GM23338 (cell line): ENCODE data around the gene AGPAT3. TPM values are rescaled to one million over a fixed set of nuclear protein-coding genes. Genes with fewer than 3 reads are reported as not detected.

ENCODE experiments used
- ATAC-seq: fragments of 200-7000 bp; cut with Tn5 transposase; 3 replicates; pipeline ENCODE4 v1.9.1; 2020
- DNase-seq: peaks from one replicate; pipeline ENCODE4 v3.0.0-alpha.2; 2015; ENCODE audit warnings: low spot score
- H2AFZ ChIP-seq: fragments of 200-600 bp; sonication (generic); 2 replicates; pipeline ENCODE4 v1.8.0; 2016; ENCODE audit warnings: antibody characterized with exemption, mild to moderate bottlenecking, moderate library complexity
- H3F3A ChIP-seq: fragments of 200-600 bp; sonication (generic); replicated peaks from 2 replicates; pipeline ENCODE4 v1.8.0; 2017; ENCODE audit warnings: antibody characterized with exemption, mixed run types, low read depth
- H3K27ac ChIP-seq: fragments of 200-600 bp; sonication (generic); 2 replicates; pipeline ENCODE4 v1.6.1; 2016; ENCODE audit warnings: low read depth
- H3K27me3 ChIP-seq: fragments of 200-600 bp; sonication (generic); 2 replicates; pipeline ENCODE4 v1.8.0; 2016; ENCODE audit warnings: mild to moderate bottlenecking, mixed run types, moderate library complexity; ENCODE audit not compliant: insufficient read depth
- H3K36me3 ChIP-seq: fragments of 200-600 bp; sonication (generic); 2 replicates; pipeline ENCODE4 v1.8.0; 2016; ENCODE audit warnings: mild to moderate bottlenecking; ENCODE audit not compliant: insufficient read depth
- H3K4me1 ChIP-seq: fragments of 200-600 bp; sonication (generic); 2 replicates; pipeline ENCODE4 v1.8.0; 2016; ENCODE audit warnings: mild to moderate bottlenecking, moderate library complexity; ENCODE audit not compliant: insufficient read depth
- H3K4me2 ChIP-seq: fragments of 200-600 bp; sonication (generic); 2 replicates; pipeline ENCODE4 v1.7.1; 2017; ENCODE audit warnings: mixed run types
- H3K4me3 ChIP-seq: fragments of 200-600 bp; sonication (generic); 2 replicates; pipeline ENCODE4 v1.6.1; 2016; ENCODE audit warnings: mixed run types
- H3K79me2 ChIP-seq: fragments of 200-600 bp; sonication (generic); replicated peaks from 2 replicates; pipeline ENCODE4 v1.8.0; 2017; ENCODE audit warnings: mild to moderate bottlenecking; ENCODE audit not compliant: insufficient read depth
- H3K9me2 ChIP-seq: fragments of 200-600 bp; sonication (generic); 2 replicates; pipeline ENCODE4 v1.8.0; 2017; ENCODE audit not compliant: insufficient read depth
- H4K20me1 ChIP-seq: fragments of 200-600 bp; sonication (generic); replicated peaks from 2 replicates; pipeline ENCODE4 v1.8.0; 2017; ENCODE audit warnings: mild to moderate bottlenecking; ENCODE audit not compliant: insufficient read depth
- H3K27ac Mint-ChIP-seq: 2 replicates; pipeline ENCODE4 v1.8.0; 2020; ENCODE audit warnings: inconsistent platforms, mild to moderate bottlenecking, moderate library complexity, mixed read lengths
- H3K27me3 Mint-ChIP-seq: 3 replicates; pipeline ENCODE4 v1.8.0; 2022; ENCODE audit warnings: low read depth, mild to moderate bottlenecking, moderate library complexity, mixed read lengths, inconsistent platforms; ENCODE audit not compliant: insufficient read depth, poor library complexity
- H3K36me3 Mint-ChIP-seq: 3 replicates; pipeline ENCODE4 v1.8.0; 2021; ENCODE audit warnings: low read depth, mild to moderate bottlenecking, inconsistent platforms, moderate library complexity, mixed read lengths
- H3K4me1 Mint-ChIP-seq: 3 replicates; pipeline ENCODE4 v1.8.0; 2020; ENCODE audit warnings: mild to moderate bottlenecking, inconsistent platforms, mixed read lengths
- H3K4me3 Mint-ChIP-seq: 3 replicates; pipeline ENCODE4 v1.8.0; 2021; ENCODE audit warnings: moderate library complexity, mild to moderate bottlenecking, inconsistent platforms, mixed read lengths
- H3K9me3 Mint-ChIP-seq: 3 replicates; pipeline ENCODE4 v1.8.0; 2020; ENCODE audit warnings: moderate library complexity, mild to moderate bottlenecking, inconsistent platforms, mixed read lengths
- CREB1 ChIP-seq: fragments of 250-450 bp; sonication (Bioruptor Pico); IDR thresholded peaks from 2 replicates; pipeline ENCODE4 v1.5.0; 2020; ENCODE audit warnings: low read depth, mild to moderate bottlenecking, moderate library complexity
- CTCF ChIP-seq, 2 experiments: fragments of 200-600 bp in 1 of 2; sonication (generic) in 1 of 2; conservative IDR thresholded peaks; 2 replicates each; pipeline versions ENCODE4 v1.5.1 to v1.6.1; 2016 to 2017; ENCODE audit warnings: antibody characterized with exemption in 2 of 2, low read depth in 2 of 2, mild to moderate bottlenecking in 2 of 2, moderate library complexity in 1 of 2
- ETS1 ChIP-seq: IDR thresholded peaks from 2 replicates; pipeline ENCODE4 v1.6.1; 2016; ENCODE audit warnings: antibody characterized with exemption
- EZH2 ChIP-seq: fragments of 200-600 bp; sonication (generic); IDR thresholded peaks from one replicate; pipeline ENCODE4 v1.8.0; 2017; ENCODE audit warnings: antibody characterized with exemption, mild to moderate bottlenecking, low read depth; ENCODE audit not compliant: unreplicated experiment
- EZH2phosphoT487 ChIP-seq: fragments of 200-600 bp; sonication (generic); IDR thresholded peaks from one replicate; pipeline ENCODE4 v1.8.1; 2018; ENCODE audit warnings: antibody characterized with exemption; ENCODE audit not compliant: unreplicated experiment
- JUNB ChIP-seq: IDR thresholded peaks from one replicate; pipeline ENCODE4 v1.6.1; 2016; ENCODE audit warnings: antibody characterized with exemption; ENCODE audit not compliant: unreplicated experiment
- NANOG ChIP-seq: IDR thresholded peaks from 2 replicates; pipeline ENCODE4 v1.6.1; 2016; ENCODE audit warnings: antibody characterized with exemption, borderline replicate concordance
- POLR2AphosphoS5 ChIP-seq: IDR thresholded peaks from 2 replicates; pipeline ENCODE4 v1.6.1; 2016; ENCODE audit warnings: antibody characterized with exemption, low read depth
- REST ChIP-seq: IDR thresholded peaks from one replicate; pipeline ENCODE4 v1.6.1; 2018; ENCODE audit warnings: antibody characterized with exemption; ENCODE audit not compliant: unreplicated experiment
- STAT1 ChIP-seq: IDR thresholded peaks from one replicate; pipeline ENCODE4 v1.6.1; 2016; ENCODE audit warnings: antibody characterized with exemption; ENCODE audit not compliant: unreplicated experiment
- ZNF114 ChIP-seq: fragments of 250-450 bp; sonication (Bioruptor Pico); IDR thresholded peaks from 2 replicates; pipeline ENCODE4 v1.5.0; 2020; ENCODE audit warnings: mild to moderate bottlenecking, moderate library complexity
- ZNF331 ChIP-seq: fragments of 250-450 bp; sonication (Bioruptor Pico); IDR thresholded peaks from 2 replicates; pipeline ENCODE4 v1.5.0; 2020; ENCODE audit warnings: low read depth, mild to moderate bottlenecking, moderate library complexity
- ZNF462 ChIP-seq: fragments of 250-450 bp; sonication (Bioruptor Pico); IDR thresholded peaks from 2 replicates; pipeline ENCODE4 v1.5.0; 2020; ENCODE audit warnings: mild to moderate bottlenecking, moderate library complexity
- polyA plus RNA-seq: library from polyadenylated mRNA; unstranded; fragments of >200 nt; fragmentation: Nextera tagmentation; extraction: Ambion mirVana; gene quantifications from 2 replicates; pipeline ENCODE4 v1.2.1, GENCODE V29; 2016
- total RNA-seq: library from RNA; depleted of rRNA; stranded (reverse); fragments of >200 nt; shearing (Covaris generic); gene quantifications from 2 replicates; pipeline ENCODE4 v1.2.3, GENCODE V29; 2014

AGPAT3 gene
- total and polyA plus RNA-seq, 2 experiments from 2014 or later = 2.1 to 6.1 TPM

- ATAC-seq = no peak; the same call in 1 of the 3 replicates
- no peak overlapping the region for H3K4me3 Mint-ChIP-seq
Measured at GRCh38 chr21:43827015-43827611, 37.9 kb upstream of the AGPAT3 start.

More at GRCh38 chr21:43827015-43827611, 37.9 kb upstream of the AGPAT3 start:
- Histone ChIP-seq H3K4me2 (no peak overlapping the region), H3F3A (no peaks in the 10 kb centered on the region), H3K27ac (no peak overlapping the region), H3K4me1 (0 out of 2 replicates have a peak, but pooled peaks cover 5% of the 10 kb centered on the region), H4K20me1 (no peaks in the 10 kb centered on the region), H3K9me2 (no peaks in the 10 kb centered on the region), H3K4me3 (no peak overlapping the region), H3K79me2 (no peaks in the 10 kb centered on the region), H2AFZ (peak overlapping the region; percentile 93), H3K36me3 (no peaks in the 10 kb centered on the region), H3K27me3 (no peaks in the 10 kb centered on the region)
- no peak for TF ChIP-seq NANOG
- TF ChIP-seq ZNF462 (CRISPR knock-in tag) = no peak
- no peak for TF ChIP-seq ZNF331 (CRISPR knock-in tag)
- no peak for TF ChIP-seq EZH2
- no peak for TF ChIP-seq STAT1
- TF ChIP-seq EZH2phosphoT487 = no peak
- no peak for TF ChIP-seq ZNF114 (CRISPR knock-in tag)
- no peak for TF ChIP-seq CREB1 (CRISPR knock-in tag)
- no peak for TF ChIP-seq CTCF (conservative IDR thresholded peaks at IDR 0.05; ENCODE audit: low read depth in 2 of 2)
- TF ChIP-seq POLR2AphosphoS5 = no peak
- TF ChIP-seq ETS1 = no peak
- TF ChIP-seq REST = no peak
- TF ChIP-seq JUNB = no peak
- Mint-ChIP-seq H3K9me3 (no peaks in the 10 kb centered on the region), H3K36me3 (peaks cover 3% of the 10 kb centered on the region; the same call in 2 of the 3 replicates), H3K27me3 (peaks cover 2% of the 10 kb centered on the region), H3K4me1 (peaks cover 6% of the 10 kb centered on the region; the same call in 2 of the 3 replicates), H3K27ac (no peak overlapping the region)
- no peak for DNase-seq
